ENCODE data around the gene ZNF579. TPM values are rescaled to one million over a fixed set of nuclear protein-coding genes. Genes with fewer than 3 reads are reported as not detected.

The ZNF579 gene
- polyA plus RNA-seq, 2 of the 4 experiments (the other 2 are of a cell fraction): 6.5 to 16.2 TPM

DNA sequence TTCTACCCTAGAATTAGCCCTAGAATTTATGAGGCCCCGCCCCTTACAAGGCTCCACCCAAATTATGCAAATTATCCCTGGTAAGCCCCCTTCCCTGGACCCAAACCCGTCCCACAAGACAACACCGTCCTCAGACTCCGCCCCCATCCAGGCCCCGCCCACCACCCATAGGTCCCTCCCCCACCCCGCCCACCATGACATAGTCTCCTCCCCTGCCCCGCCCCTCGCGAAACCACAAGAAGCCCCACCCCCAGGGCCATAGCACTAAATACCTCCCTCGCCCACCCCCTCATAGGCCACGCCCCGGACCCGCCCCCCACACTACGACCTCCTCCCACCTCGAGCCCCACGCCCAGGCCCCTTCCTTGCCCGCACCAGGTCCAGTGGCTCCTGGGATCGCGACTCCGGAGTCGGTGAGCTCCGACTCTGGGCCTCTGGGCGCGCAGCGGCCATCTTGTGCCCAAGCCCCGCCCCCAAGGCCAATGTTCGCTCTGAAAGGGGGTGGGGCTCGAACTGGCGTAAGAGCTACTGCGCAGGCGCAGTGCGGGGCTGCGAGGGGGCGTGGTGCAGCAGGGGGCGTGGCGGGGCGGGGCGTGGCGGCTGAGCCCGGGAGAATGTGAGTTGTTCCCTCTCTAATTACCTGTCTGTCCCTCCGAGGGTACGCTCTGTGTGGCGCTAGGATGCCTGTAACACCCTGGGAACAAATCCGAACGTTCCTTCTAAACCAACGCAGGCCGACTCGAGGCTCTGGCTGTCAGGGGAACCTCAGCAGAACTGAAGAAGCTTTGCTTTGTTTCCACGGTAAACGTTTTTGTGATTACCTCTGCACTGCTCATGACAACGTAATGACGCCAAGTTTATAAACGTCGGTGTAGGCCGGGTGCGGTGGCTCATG, 43.7 kb upstream of the ZNF579 start, which contains the start of gene ZNF784 (continued):
- TF ChIP-seq, protein P1, sequence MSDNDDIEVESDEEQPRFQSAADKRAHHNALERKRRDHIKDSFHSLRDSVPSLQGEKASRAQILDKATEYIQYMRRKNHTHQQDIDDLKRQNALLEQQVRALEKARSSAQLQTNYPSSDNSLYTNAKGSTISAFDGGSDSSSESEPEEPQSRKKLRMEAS (IDR thresholded peaks at IDR 0.05): no peak; the same call in 1 of the 2 replicates
- TF ChIP-seq, protein P2, sequence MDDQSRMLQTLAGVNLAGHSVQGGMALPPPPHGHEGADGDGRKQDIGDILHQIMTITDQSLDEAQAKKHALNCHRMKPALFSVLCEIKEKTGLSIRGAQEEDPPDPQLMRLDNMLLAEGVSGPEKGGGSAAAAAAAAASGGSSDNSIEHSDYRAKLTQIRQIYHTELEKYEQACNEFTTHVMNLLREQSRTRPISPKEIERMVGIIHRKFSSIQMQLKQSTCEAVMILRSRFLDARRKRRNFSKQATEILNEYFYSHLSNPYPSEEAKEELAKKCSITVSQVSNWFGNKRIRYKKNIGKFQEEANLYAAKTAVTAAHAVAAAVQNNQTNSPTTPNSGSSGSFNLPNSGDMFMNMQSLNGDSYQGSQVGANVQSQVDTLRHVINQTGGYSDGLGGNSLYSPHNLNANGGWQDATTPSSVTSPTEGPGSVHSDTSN (IDR thresholded peaks at IDR 0.05): peak; percentile 69; the same call in 1 of the 2 replicates
- TF ChIP-seq SREBF2 (IDR thresholded peaks at IDR 0.05): no peak
- no peak for TF ChIP-seq CBX2 (IDR thresholded peaks at IDR 0.05; ENCODE audit: borderline replicate concordance, low read depth)
- peak in 1 of 2 experiments; percentile 89; a peak in 3 of 5 replicates for TF ChIP-seq JUN (IDR thresholded peaks at IDR 0.05)
- no peak for TF ChIP-seq MAFK (IDR thresholded peaks at IDR 0.05; ENCODE audit: partially characterized antibody)

DNA sequence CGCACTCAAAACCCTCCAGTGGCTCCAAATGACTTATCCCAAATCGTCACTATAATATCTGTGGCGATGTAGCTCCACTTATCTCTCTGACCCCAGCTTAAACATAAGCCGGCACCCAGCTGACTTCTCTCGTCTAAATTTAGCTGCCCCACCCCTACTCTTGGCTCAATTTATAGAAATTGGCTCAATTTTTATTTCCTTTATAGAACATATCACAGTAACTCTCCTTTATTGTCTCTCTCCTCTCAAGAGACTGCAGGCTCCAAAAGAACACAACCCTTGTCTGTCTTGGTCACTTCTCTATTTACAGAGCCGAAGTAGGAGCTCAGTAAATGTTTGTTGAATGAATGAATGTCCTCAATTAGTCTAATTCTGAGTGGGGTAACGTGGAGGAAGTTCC, 42.9 kb upstream of the ZNF579 start:
- FAIRE-seq: no peak
- Histone ChIP-seq H3K27ac (peak overlapping the region in 1 of 2 experiments; percentile 93; a peak in 1 of 6 replicates), H3K9me3 (no peaks in the 10 kb centered on the region), H3K4me3 (peak overlapping the region; percentile 48; the same call in 1 of the 3 replicates), H3K4me1 (0 out of 3 replicates have a peak, but pooled peaks cover 7% of the 10 kb centered on the region), H3K4me2 (peak overlapping the region; percentile 92)
- WGBS (ENCODE audit: missing lambda C conversion rate): 72% methylated on average over 7 of the region's 7 CpGs
- CTCF ChIA-PET: interaction anchor here (0.6 to 24.9 kb wide), 7 partner anchors 9 to 535 kb away, joined by 3 to 363 read pairs (median 38); partner anchors contain the start of gene ZNF865
- POLR2A ChIA-PET: interaction anchor here (1.3 to 3.4 kb wide), 6 partner anchors 14 to 147 kb away, joined by 3 to 33 read pairs (median 14); partner anchors contain the start of genes CCDC106, FIZ1, U2AF2 and ZNF628
- no peak for ATAC-seq
- no peak for DNase-seq (ENCODE audit: low read depth in 1 of 2, low spot score in 1 of 2)
- TF ChIP-seq, protein P3, sequence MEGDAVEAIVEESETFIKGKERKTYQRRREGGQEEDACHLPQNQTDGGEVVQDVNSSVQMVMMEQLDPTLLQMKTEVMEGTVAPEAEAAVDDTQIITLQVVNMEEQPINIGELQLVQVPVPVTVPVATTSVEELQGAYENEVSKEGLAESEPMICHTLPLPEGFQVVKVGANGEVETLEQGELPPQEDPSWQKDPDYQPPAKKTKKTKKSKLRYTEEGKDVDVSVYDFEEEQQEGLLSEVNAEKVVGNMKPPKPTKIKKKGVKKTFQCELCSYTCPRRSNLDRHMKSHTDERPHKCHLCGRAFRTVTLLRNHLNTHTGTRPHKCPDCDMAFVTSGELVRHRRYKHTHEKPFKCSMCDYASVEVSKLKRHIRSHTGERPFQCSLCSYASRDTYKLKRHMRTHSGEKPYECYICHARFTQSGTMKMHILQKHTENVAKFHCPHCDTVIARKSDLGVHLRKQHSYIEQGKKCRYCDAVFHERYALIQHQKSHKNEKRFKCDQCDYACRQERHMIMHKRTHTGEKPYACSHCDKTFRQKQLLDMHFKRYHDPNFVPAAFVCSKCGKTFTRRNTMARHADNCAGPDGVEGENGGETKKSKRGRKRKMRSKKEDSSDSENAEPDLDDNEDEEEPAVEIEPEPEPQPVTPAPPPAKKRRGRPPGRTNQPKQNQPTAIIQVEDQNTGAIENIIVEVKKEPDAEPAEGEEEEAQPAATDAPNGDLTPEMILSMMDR (IDR thresholded peaks at IDR 0.05): no peak
- TF ChIP-seq HDAC2 (IDR thresholded peaks at IDR 0.05): no peak
- 0 out of 2 replicates have a peak, but pooled peaks have one; percentile 41 for TF ChIP-seq RARB (CRISPR knock-in tag; IDR thresholded peaks at IDR 0.05)

DNA sequence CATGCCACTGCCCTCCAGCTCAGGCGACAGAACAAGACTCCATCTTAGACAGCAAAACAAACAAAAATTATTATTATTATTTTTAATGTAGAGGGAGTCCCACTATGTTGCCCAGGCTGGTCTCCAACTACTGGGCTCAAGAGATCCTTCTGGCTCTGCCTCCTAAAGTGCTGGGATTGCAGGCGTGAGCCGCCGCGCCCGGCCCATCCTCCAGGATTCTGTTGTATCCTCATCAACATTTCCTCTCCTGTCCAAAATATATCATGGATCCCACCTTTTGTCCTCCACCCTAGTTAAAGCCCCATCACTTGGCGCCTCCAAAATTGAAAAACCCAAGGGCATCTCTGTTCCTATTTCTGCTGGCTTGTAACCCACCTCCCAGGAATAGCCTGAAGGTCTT, 42.5 kb upstream of the ZNF579 start:
- no peak overlapping the region for H3K4me2 ChIP-seq
- TF ChIP-seq, protein P4, sequence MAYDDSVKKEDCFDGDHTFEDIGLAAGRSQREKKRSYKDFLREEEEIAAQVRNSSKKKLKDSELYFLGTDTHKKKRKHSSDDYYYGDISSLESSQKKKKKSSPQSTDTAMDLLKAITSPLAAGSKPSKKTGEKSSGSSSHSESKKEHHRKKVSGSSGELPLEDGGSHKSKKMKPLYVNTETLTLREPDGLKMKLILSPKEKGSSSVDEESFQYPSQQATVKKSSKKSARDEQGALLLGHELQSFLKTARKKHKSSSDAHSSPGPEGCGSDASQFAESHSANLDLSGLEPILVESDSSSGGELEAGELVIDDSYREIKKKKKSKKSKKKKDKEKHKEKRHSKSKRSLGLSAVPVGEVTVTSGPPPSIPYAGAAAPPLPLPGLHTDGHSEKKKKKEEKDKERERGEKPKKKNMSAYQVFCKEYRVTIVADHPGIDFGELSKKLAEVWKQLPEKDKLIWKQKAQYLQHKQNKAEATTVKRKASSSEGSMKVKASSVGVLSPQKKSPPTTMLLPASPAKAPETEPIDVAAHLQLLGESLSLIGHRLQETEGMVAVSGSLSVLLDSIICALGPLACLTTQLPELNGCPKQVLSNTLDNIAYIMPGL (CRISPR knock-in tag; IDR thresholded peaks at IDR 0.05; ENCODE audit: borderline replicate concordance): no peak
- TF ChIP-seq, protein P5, sequence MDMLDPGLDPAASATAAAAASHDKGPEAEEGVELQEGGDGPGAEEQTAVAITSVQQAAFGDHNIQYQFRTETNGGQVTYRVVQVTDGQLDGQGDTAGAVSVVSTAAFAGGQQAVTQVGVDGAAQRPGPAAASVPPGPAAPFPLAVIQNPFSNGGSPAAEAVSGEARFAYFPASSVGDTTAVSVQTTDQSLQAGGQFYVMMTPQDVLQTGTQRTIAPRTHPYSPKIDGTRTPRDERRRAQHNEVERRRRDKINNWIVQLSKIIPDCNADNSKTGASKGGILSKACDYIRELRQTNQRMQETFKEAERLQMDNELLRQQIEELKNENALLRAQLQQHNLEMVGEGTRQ (IDR thresholded peaks at IDR 0.05): no peak
- TF ChIP-seq CEBPB (IDR thresholded peaks at IDR 0.05): no peak
- no peak for TF ChIP-seq POLR2AphosphoS2 (conservative IDR thresholded peaks at IDR 0.05; ENCODE audit: low read length)
- no peak for TF ChIP-seq KDM1A (IDR thresholded peaks at IDR 0.05; ENCODE audit: low read depth)
- no peak for TF ChIP-seq EHF (CRISPR knock-in tag; IDR thresholded peaks at IDR 0.05)
- TF ChIP-seq TP53 (CRISPR knock-in tag; IDR thresholded peaks at IDR 0.05): no peak
- no peak for TF ChIP-seq CHD2 (IDR thresholded peaks at IDR 0.05; ENCODE audit: low read length, partially characterized antibody)
- TF ChIP-seq NFE2L2 (conservative IDR thresholded peaks at IDR 0.05; ENCODE audit: low read length): no peak
- no peak for TF ChIP-seq EP300 (IDR thresholded peaks at IDR 0.05)
- TF ChIP-seq FOXS1 (CRISPR knock-in tag; IDR thresholded peaks at IDR 0.05): no peak
- TF ChIP-seq, protein P6, sequence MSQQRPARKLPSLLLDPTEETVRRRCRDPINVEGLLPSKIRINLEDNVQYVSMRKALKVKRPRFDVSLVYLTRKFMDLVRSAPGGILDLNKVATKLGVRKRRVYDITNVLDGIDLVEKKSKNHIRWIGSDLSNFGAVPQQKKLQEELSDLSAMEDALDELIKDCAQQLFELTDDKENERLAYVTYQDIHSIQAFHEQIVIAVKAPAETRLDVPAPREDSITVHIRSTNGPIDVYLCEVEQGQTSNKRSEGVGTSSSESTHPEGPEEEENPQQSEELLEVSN (IDR thresholded peaks at IDR 0.05; ENCODE audit: borderline replicate concordance, low read depth): no peak
- no peak for TF ChIP-seq ZNF302 (CRISPR knock-in tag; IDR thresholded peaks at IDR 0.05)
- H3K4me1 ChIP-seq: 0 out of 3 replicates have a peak, but pooled peaks cover 7% of the 10 kb centered on the region
- 95% methylated on average over 7 of the region's 7 CpGs for WGBS (ENCODE audit: missing lambda C conversion rate)
- DNase-seq (ENCODE audit: low read depth in 1 of 2, low spot score in 1 of 2) (no peak), FAIRE-seq (no peak), ATAC-seq (no peak)
- H3K4me3 ChIP-seq: no peak overlapping the region
- no peaks in the 10 kb centered on the region for H3K9me3 ChIP-seq
- ChIA-PET POLR2A (interaction anchor here (0.9 to 3.4 kb wide), 6 partner anchors 14 to 147 kb away, joined by 3 to 33 read pairs (median 10); partner anchors contain the start of genes FIZ1, U2AF2, ZNF628 and ZNF865), CTCF (interaction anchor here (0.6 to 24.9 kb wide), 6 partner anchors 10 to 535 kb away, joined by 3 to 363 read pairs (median 68); partner anchors contain the start of gene ZNF865)
- H3K27ac ChIP-seq: no peak overlapping the region

All from A549 (cell line).